NCI-H1092 treated with DMSO at 0.1 percent for 48 hours (cell line): Measurements from ENCODE around the gene MARF1.
"Not testable (repeated sequence)": the region's sequence is repeated elsewhere in the genome, so short reads cannot be mapped to it uniquely, and the experiment has no call there.

Experiments used
- DNase-seq: peaks from one replicate; lab custom pipeline; 2025; lab: John Stamatoyannopoulos, UW

Gene MARF1

DNA sequence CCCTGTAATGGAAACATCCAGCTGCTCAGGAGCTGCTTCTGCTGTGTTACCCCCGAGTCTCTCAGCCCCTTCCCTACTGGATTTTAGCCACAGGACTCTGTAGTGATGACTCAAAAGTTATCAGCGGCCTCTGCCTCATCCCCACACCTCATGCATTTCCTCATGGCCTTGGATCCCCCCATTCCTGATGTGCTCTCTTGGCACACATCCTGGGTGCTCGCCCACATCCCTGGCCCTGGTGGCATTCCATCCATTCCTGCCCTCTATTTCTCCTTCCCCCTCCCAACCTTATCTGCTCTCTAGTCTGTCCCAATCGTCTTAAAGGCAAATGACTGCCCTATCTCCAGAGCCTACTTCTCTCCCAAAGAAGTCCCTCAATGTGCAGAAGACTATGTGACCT lies 24.6 kb downstream of the MARF1 start:
- no peak for DNase-seq

DNA sequence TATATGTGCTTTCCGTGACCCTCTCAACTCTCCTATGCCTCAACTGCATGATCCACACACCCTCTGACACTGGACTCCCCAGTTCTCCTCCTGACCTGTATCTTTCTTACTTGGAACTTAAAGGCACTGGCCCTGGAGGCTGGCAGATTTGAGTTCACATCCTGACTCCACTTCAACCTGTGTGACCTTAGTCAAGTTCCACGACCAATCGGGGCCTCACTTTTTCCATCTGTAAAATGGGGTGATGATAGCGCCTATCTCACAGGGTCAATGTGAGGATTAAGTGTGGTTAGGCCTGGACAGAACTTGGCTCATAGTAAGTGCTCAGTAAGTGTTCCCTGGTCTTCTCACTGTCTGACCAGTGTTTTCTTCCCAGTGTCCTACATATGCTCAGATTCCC lies 25.1 kb downstream of the MARF1 start:
- DNase-seq: no peak

DNA sequence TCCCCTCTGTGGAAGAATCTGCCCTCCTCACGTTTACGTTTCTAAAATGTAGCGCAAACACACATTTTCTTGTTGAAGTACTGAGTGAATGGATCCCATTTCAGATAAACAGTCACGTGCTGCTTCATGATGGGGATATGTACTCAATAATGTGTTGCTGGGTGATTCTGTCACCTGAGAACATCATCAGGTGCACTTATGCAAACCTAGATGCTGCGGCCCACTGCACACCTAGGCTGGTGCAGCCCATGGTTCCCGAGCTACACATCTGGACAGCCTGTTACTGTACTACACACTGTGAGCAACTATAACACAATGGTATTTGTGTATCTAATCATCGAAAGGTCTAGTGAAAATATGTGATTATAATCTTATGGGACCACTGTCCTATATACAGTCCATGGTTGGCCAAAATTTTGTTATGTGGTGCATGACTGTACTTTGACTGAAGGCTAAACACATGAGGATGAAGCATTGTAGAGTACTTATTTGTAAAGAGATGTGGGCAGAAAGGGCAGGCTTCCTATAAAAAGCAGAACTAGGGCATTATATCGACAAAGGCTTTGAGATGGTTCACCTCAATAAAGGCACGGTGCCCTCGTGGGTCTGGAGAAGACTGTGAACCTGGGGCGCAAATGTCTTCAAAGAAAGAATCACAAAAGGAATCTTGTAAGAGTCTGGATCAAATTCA lies 26.3 kb downstream of the MARF1 start:
- no peak for DNase-seq

DNA sequence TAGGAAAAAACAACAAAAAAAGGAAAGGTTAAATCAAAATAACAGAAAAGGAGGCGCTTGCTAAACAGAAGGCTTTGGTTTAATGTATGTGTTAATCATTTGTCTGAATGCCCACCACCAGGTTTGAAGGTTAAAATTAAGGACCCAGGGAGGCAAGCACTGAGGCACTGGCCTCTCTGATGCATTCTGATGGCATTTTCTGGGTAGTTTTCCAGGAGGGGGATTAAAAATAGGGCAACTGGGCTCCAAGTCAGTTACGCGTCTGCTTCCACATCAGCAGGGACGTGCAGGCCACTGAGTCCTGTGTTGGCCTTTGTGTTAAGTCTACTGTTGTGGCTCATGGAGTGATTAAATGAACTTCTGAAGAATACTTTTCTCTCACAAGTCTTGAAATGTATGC lies 26.9 kb downstream of the MARF1 start:
- no peak for DNase-seq

DNA sequence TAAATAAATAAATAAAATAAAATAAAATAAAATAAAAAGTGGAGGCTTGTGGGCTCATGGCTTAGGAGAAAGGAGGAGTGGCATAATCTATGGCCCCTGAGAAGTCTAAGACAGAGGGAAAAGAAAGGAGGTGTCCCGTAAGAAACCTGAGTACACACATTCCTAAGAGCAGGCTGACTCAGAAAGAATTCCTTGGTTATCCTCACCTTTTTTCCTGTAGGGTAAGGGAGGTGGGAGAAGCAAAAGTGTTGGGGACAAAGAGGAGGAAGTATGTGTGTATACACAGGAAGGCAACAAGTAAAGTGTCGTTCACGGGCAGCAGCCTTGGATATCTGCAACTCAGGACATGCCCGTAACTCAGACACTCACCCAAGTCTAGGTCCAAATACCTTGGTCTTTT lies 29.3 kb downstream of the MARF1 start:
- no peak for DNase-seq

DNA sequence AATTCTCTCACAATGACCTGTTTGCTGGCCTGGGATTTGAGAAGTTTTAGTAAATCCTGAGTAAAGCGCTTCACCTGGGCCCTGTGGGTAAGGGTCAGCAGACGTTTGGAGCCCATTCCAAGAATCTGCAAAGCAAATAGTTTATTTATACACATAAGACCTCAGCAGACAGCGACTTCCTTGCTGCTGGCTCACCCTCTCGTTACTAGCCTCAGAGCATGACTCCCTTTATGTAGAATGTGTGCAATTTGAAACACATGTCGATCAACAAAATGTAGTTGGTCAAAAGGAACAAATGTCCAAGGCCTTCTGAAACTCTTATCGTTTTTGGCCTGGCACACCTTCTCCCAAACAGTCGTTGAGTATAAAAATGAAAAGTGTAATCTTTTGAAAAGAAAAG lies 31.3 kb downstream of the MARF1 start:
- no peak for DNase-seq

DNA sequence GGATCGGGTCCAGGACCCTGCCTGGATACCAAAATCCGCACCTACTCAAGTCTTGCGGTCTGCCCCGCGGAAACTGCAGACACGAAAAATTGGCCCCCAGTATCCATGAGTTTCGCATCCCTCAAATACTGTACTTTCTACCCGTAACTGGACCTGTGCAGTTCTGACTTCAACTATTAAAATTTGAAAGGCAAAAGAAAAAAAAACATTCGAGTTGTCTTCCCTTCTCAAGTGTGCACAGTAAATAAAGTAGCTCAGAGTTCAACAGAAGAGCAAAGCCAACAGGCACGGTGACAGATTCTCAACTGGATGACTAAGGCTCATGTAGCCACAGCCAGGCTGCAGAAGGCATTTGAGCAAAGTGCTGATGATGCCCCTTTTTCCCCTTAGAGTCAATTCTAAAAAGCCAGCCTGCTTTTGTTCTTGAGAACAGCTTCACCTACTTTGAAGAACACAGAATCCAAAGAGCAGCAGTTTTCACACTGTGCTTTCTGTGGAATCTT lies 32.5 kb downstream of the MARF1 start:
- no peak for DNase-seq

DNA sequence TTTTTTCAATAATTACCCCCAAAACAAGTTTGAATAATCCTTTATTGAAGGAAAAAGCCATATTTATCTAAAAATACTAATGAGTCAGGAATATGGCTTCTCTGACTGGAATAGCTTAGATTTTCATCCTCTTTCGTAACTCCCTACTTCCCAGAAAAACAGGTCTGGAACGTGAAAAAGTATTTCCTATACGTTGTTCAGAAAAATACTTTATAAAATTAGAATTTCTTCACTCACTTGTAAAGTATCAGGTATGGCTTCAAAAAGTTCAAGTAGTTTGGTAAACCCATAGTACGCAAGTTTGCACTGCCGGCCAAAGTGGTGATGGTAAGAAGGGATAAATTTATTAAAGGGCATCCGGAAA lies 33.7 kb downstream of the MARF1 start:
- DNase-seq: no peak

DNA sequence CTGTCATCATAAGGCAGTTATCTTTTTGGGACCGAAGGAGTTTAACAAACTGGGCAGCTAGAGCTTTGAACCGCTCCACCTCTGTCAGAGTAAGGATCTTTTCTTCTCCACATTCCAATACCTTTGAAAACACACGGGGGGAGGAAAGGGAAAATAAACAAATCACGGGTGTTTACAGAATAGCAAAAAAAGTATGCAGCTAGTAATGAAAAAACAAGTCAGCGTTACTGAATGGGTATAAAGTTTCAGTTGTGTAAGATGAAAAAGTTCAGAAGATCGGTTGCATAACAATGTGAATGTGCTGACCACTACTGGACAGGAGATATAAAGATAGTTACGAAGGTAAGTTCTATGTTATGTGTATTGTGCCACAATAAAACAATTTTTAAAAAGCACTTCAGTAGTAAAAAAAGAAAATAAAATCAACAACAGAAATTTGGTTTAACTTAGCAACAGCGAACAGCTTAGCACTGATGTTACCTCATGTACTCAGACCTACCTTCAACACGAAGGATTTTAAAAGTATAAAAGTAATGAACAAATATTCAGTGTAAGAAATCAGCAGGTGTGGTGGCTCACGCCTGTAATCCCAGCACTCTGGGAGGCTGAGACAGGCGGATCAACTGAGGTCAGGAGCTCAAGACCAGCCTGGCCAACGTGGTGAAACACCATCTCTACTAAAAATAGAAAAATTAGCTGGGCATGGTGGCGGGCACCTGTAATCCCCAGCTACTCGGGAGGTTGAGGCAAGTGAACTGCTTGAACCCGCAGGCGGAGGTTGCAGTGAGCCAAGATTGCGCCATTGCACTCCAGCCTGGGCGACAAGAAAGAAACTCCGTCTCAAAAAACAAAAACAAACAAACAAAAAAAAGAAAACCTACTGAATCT lies 34.3 kb downstream of the MARF1 start:
- DNase-seq: no peak

DNA sequence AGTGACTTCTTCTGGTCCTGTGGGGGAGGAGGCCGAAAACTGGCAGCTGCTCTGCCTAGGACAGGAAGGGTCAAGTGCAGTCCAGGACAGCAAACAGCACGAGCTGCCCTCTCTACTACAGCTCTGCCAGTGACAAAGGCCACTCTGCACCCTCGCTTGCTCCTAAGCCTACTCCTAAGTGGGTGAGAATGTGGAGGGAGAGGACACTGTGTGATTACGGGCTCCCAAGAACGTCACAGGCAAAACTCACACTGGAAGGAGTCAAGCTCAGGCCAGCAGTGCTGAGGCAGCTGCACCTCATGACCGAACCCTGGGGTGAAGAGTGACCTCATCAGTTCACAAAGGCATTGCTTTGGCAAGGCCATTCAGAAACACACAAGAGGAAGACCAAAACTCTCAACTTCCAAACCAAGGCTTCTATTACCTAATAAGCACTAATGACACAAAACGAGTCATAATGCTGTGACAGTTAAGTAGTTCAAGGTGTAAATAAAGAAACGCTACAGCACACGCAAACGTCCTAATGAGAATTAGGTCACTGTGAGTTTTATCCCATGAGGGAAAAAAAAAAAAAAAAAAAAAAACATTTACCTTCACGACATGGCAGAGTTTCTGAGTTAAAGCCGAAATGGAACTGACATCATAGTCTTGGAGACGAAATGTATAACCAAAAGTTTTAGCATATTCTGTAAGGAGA lies 35.1 kb downstream of the MARF1 start:
- no peak for DNase-seq

DNA sequence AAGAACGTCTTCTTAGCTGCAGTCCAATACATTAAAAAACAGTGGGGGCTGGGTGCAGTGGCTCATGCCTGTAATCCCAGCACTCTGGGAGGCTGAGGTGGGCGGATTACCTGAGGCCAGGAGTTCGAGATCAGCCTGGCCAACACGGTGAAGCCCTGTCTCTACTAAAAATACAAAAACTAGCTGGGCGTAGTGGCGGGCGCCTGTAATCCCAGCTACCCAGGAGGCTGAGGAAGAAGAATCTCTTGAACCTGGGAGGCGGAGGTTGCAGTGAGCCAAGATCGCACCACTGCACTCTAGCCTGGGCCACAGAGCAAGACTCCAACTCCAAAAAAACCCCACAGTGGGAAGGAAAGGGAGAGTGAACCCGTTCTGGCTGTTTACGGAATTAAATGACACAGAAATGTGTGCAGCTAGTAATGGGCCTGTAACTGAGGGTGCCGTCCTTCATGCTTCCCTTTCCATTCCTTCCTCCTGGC lies 35.7 kb downstream of the MARF1 start:
- DNase-seq: not testable (repeated sequence)

DNA sequence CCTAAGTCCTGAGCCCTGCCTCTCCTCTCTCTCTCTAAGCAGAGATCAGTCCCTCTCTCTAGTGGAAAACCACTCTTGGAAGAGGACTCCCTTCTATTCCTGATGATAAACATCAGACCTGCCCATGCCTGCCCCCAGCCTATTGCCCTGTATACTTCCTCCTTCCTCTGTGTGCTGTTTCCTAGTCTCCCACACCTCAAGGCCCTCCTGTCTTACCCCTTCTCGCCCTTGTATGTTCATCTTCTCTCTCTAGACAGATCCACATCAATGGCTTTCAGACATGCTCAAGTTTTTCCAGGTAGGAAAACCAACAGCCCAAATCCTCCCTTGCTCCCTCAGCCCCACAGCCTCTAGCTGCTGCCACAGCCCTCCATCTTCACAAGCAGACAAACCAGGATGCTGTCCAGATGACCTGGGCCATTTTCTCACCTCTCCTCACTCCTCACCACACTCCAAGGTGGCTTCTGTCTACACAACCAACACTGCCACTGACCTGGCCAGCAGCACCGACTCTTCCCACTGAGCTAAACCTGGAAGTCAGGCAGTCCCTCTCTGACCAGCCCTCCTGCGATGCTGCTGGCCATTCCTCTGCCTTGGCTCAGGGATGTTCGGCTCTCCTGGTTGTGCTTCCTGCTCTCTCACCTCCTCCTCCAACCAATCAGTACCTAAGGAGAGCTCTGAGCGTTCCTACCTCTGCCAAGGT lies 36.3 kb downstream of the MARF1 start:
- DNase-seq: no peak

DNA sequence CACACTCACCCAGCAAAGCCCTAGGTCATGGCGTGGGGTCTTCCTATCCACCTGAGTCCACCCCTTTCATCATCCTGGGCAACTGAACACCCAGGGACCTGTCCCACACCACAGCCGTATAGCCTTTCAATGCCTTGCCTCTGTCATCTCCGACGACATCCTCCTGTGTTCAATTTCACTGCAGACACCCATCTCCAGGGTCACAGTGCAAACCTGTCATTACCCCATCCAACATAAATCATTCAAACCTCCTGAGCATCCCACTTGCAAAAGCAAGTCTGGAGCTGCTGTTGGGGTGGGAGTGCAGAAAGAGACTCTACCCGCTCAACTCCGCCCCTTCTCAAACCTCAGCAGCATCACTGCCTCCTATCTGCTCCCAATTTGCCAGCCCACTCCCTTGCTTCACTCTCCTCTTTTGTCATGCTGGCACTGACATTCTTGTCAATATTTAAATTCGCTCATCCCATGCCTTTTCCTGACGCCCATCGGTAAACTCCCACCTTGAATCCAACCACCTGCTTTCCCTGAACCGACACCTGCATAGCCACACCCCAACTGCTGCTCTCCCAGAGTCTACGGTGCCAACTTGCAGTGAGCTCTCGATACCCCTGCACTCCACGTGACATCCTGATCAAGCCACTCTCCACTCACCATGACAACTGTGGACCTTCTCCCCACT lies 37.0 kb downstream of the MARF1 start:
- DNase-seq: no peak

DNA sequence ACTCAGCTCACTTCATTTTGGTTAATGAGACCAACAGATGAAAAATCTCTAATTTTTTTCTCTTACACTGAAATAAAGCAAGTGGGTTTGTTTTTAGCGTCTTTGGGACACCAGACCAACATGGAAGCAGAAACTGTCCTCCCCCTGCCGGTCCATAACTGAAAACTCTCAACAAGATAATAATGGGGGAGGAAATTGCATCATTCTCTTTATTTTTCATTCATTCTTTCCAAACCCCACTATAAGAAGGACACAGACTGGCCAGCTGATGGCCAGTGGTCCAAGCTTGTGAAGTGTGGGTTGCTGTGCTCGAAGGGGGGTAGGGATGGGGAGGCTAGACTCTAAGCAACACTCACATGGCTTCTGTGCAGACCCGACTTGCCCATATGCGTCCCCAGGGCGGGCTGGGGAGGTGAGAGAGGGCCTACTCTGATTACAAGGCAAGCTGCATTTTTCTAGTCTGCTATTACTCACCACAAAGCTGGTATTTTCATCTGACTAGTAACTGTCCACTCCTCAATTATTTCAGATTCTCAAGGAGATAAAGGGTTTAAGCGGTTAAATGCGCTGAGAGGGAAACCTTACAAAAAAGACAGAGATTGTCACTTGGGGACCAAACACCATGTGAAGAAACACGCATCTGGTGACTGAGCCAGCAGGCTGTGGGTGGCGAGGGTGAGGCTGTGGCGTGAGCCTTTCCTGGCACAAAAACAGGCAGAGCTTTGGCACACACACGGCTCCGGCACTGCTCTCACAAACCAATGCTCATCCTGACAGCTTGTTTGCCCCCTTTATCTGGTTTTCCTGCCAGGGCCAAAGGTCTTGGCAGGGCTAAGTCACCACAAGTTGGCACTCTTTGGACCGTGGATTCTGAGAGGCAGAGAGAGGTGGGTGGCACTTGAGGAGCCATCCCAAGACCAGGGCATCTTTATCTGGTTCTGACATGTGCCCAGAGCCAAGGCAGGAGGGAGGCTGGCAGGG lies 38.2 kb downstream of the MARF1 start:
- no peak for DNase-seq

DNA sequence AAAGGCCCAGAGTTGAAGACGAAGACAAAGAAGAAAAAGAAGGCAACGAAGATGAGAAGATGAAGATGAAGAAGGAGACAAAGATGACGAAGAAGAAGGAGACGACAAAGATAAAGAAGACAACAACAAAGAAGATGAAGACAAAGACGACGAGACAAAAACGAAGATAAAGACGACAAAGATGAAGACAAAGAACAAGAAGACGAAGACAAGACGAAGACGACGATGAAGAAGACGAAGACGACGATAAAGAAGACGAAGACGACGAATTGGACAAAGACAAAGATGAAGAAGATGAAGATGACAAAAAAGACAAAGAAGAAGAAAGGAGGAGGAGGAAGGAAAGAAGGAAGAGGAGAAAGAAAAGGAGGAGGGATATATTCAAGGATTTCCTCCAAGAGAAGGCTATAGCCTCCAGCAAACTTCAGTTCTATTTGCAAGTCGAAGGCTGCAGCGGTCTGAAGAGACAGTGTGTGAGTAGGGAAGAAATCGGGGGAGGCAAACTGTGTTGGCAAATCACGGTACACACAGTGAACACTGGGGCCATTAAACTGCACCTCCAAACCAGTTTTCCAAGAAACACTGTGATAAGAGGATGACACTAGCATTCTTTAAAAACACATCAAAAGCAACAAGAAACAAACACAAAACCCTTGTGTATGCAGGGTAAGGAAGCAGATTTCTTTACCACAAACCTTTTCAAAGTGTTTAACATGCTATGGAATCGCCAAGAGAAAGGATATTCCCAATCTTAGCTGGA lies 40.5 kb downstream of the MARF1 start:
- DNase-seq: no peak

DNA sequence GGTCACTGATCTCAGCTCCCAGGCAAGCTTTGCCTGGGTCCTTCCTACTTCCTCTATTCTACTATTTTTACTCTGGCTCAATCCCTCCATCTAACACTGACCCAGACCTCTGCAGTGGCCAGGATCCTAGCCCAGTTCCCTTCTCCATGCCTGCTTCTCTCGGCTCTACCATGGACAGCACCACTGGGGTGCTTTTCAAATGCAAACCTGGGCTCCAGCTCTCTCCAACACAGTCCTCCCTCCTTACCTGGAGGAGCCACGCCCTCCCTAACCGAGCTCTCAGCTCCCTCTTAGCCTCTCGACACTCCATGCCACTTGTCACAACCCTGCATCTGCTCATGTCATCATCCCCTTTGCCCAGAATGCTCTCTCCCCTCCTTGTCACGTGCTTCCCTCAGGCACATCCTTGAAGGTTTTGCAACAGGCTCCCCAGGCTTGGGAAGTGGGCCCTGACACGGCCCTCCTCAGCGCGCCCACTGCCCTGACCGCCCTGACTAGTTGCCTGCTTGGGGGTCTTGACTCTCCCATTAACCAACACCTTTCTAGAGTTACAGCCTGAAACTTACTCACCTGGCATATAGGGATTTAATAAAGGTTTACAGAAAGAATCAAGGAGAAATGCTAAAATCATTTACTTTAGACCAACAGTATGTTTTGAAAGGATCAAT lies 41.6 kb downstream of the MARF1 start:
- no peak for DNase-seq

DNA sequence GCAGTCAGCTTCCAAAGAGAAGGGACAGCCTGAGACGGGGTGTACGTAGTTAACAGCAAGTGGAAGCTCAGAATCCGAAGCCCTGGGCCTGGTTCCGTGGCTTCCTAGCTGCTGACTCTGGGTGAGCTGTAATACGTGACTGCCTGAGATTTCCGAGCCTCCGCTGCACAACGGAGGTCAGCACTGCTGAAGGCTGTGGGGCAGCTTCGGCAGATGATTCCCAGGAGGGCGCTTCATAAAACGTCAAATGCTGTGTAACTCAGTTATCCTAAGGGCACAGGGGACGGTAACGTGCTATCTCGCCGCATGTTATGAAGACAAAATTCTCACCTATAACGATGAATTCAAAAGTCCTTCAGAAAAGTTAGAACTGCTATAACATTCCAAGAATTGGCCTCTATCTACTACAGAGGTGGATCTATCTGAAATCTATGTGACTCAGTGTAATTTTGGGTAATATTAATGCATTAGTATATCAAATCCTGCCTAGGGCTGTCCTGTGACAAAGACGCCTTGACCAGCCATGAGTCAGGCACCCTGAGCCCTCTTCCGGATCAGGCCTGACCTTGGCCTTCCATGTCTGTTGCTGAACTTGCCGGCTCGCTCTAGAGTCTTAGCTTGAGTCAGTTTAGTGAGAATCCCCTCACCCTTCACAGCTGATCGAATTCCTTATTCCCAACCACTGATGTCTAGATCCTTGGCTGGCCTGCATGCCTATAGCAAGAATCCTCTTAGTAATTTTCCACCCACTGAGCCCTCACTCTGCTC lies 43.5 kb downstream of the MARF1 start:
- DNase-seq: no peak

DNA sequence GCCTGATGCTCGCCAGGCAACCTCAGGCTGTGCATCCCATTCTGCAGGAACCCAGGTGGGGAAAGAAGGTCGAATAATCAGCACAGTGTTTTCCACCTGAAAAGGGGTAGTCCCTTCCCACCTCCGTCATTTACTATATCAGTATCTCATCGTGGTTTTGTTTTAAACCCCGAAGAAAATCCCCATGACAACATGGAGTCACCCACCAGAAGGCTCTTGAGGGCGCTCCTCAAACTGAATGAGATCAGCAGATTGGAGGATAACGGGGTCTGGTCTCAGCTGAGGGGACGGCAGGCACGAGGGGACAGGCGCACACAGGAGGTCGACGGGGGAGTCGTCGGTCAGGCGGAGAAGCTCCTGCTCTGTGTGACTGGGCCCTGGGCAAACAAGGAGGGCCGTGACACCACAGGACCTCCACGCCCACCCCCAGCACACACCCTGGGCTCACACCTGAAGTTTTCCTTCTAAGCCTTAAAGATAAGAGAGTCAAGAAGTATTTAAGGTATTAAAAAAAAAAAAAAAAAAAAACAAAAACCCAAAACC lies 44.2 kb downstream of the MARF1 start:
- no peak for DNase-seq
